ENCODE results near the gene DBF4B.

Gene DBF4B

GRCh38 chr17:44786551-44787081 is 78.2 kb downstream of the DBF4B start:
- TF ChIP-seq CTCF (conservative IDR thresholded peaks at IDR 0.05; ENCODE audit: low read length) = no peak
- DNase-seq (ENCODE audit: low read depth) = no peak
- H3K4me3 ChIP-seq (ENCODE audit: low read length) = no peak overlapping the region

- no peak for DNase-seq (ENCODE audit: low read depth)
- no peak overlapping the region for H3K4me3 ChIP-seq (ENCODE audit: low read length)
- no peak for TF ChIP-seq CTCF (conservative IDR thresholded peaks at IDR 0.05; ENCODE audit: low read length)
These were observed 78.9 kb downstream of the DBF4B start for GRCh38 chr17:44787271-44787940.

- no peak overlapping the region for H3K4me3 ChIP-seq (ENCODE audit: low read length)
- no peak for DNase-seq (ENCODE audit: low read depth)
- no peak for TF ChIP-seq CTCF (conservative IDR thresholded peaks at IDR 0.05; ENCODE audit: low read length)
These were observed 79.7 kb downstream of the DBF4B start for GRCh38 chr17:44788139-44788538.

- no peak for TF ChIP-seq CTCF (conservative IDR thresholded peaks at IDR 0.05; ENCODE audit: low read length)
- DNase-seq (ENCODE audit: low read depth) = peak; percentile 25
- no peak overlapping the region for H3K4me3 ChIP-seq (ENCODE audit: low read length)
These were observed 83.8 kb downstream of the DBF4B start for GRCh38 chr17:44792276-44792675.

- no peak overlapping the region for H3K4me3 ChIP-seq (ENCODE audit: low read length)
- no peak for DNase-seq (ENCODE audit: low read depth)
- no peak for TF ChIP-seq CTCF (conservative IDR thresholded peaks at IDR 0.05; ENCODE audit: low read length)
These were observed 85.7 kb downstream of the DBF4B start for GRCh38 chr17:44793885-44794842.

GRCh38 chr17:44794851-44795413 is 86.5 kb downstream of the DBF4B start:
- DNase-seq (ENCODE audit: low read depth) = peak; percentile 89
- no peak for TF ChIP-seq CTCF (conservative IDR thresholded peaks at IDR 0.05; ENCODE audit: low read length)
- no peak overlapping the region for H3K4me3 ChIP-seq (ENCODE audit: low read length)

Measured in AG10803 (cell line).